GM23248 (cell line): ENCODE measurements around the gene MAP3K13.

ENCODE experiments used
- EZH2 ChIP-seq: fragments of 200-600 bp; sonication (generic); IDR thresholded peaks from 2 replicates; pipeline ENCODE4 v1.6.1; 2018; ENCODE audit warnings: antibody characterized with exemption, mild to moderate bottlenecking; ENCODE audit not compliant: insufficient read depth, poor library complexity, severe bottlenecking
- EZH2phosphoT487 ChIP-seq: fragments of 200-600 bp; sonication (generic); IDR thresholded peaks from 2 replicates; pipeline ENCODE4 v1.6.1; 2018; ENCODE audit warnings: antibody characterized with exemption, moderate library complexity, mild to moderate bottlenecking, low read depth; ENCODE audit not compliant: insufficient read depth

- no peak for TF ChIP-seq EZH2phosphoT487
- no peak for TF ChIP-seq EZH2
Measured at GRCh38 chr3:185421577-185422232, 58.8 kb downstream of the MAP3K13 start.
